Rectal smooth muscle tissue (tissue), 1 donor: Measurements from ENCODE around the gene FOXP1.

Experiments used
- H3K27ac ChIP-seq: one replicate; pipeline ENCODE4 v1.7.0; 2013; ENCODE audit warnings: low read depth, low read length, inconsistent platforms
- H3K27me3 ChIP-seq: one replicate; pipeline ENCODE4 v1.7.0; 2013; ENCODE audit warnings: low read length; ENCODE audit not compliant: control insufficient read depth, insufficient read depth
- H3K36me3 ChIP-seq: one replicate; pipeline ENCODE4 v1.7.0; 2013; ENCODE audit warnings: low read length; ENCODE audit not compliant: control insufficient read depth, insufficient read depth
- H3K4me1 ChIP-seq: one replicate; pipeline ENCODE4 v1.7.0; 2013; ENCODE audit warnings: low read length; ENCODE audit not compliant: control insufficient read depth, insufficient read depth
- H3K4me3 ChIP-seq: one replicate; pipeline ENCODE4 v1.7.0; 2013; ENCODE audit warnings: low read length
- H3K9ac ChIP-seq: one replicate; pipeline ENCODE4 v1.7.0; 2013; ENCODE audit warnings: low read length

Gene FOXP1

DNA sequence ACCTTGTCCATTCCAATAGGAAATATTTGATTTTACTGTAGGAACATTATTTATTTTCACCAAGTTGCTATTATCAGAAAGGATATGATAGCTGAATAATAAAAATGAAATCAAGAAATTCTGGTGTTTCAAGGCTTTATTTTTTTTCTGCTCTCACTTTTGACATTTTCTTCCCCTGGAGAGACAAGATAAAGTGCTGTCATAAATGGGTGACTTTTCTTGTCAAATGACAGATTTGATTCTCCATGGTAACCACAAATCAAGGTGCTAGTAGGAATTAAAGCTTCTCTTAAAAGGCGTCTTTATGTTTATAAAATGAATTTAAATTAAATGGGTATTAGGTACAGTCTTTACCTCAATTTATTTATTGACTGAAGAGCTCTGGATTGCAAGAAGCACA is 124.6 kb downstream of the FOXP1 start:
- H3K4me3 ChIP-seq, result no peak overlapping the region
- H3K27me3 ChIP-seq, result no peaks in the 10 kb centered on the region
- no peak overlapping the region for H3K27ac ChIP-seq
- peaks cover 9% of the 10 kb centered on the region for H3K4me1 ChIP-seq
- H3K9ac ChIP-seq, result no peak overlapping the region
- H3K36me3 ChIP-seq, result no peaks in the 10 kb centered on the region

DNA sequence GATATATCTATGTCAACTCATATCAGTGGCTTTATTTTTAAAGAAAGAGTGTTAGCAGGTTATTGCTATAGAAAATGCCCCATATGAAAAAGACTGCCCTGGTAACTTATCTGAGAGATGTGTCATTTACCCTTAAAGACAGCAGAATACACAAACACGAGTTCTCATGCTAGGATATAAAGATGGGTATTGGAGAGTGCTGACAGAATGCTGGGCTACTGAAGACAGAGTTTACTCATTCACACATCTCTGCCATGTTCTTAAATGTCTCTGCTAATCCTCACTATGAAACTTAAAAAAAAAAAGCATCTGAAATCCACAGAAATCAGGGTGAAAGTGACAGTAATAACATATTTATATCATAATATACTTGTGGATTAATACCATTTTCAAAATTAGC is 126.7 kb downstream of the FOXP1 start:
- peaks cover 9% of the 10 kb centered on the region for H3K4me1 ChIP-seq
- no peak overlapping the region for H3K4me3 ChIP-seq
- no peak overlapping the region for H3K27ac ChIP-seq
- no peak overlapping the region for H3K9ac ChIP-seq
- H3K27me3 ChIP-seq, result no peaks in the 10 kb centered on the region
- H3K36me3 ChIP-seq, result no peaks in the 10 kb centered on the region

DNA sequence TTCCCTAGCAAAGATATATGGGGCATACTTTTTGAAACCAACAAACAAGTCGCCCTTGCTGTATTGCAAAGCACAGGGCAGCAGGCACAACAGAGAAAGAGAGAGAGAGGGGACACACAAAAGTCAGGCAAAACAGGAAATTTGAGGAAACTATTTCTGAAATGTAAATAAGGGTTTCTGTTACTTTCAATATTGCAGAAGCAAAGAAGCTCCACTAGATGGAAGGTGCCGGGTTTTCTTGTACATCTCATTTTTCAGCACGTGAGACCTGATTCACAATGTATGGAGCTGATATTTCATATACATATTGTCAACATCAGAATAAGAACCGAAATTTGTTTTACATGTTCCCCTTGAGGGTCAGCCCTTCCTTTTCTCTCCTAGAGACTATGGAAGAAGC is 127.4 kb downstream of the FOXP1 start:
- H3K27ac ChIP-seq, result no peak overlapping the region

DNA sequence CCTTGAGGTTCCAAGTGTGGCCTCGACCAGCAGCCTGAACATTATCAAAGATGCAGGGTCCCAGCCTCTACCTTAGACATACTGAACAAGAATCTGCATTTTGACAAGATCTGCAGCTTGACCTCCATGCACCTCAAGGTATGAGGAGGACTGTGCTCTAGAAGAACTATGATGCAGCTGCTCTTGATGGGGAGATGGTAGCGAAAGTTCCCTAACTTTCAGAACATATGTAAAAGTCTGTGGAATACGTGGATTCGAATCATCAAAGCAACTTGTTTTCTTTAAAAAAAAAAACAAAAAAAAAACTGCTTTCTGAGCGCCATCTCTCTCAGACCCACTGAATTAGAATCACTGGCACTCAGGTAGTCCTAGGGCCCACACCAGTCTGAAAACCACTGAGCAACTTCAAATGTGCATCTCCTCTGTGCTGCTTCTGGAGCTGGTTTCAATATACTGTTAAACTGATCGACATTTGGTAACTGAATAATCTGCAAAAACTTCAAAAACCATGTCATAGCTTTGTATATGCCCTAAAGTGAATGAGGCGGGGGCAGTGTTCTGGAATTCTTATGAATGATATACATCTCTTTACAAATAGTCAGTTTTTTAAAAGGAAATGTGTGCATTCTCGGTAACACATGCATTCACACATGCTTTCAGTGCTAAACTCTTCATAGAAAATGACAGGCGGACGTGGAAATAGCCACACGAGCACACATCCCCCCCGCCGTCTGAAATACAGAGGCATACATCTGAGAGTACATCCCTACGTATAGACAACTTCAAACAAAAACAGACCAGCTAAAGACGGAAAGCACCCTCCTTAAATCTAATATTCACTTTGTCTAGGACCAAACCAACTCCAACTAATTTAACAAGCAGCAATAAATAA is 128.8 kb downstream of the FOXP1 start:
- Histone ChIP-seq H3K4me1 (peaks cover 9% of the 10 kb centered on the region), H3K27me3 (no peaks in the 10 kb centered on the region), H3K27ac (no peak overlapping the region), H3K9ac (no peak overlapping the region), H3K36me3 (no peaks in the 10 kb centered on the region), H3K4me3 (no peak overlapping the region)

More for the DNA sequence above, 127.4 kb downstream of the FOXP1 start:
- Histone ChIP-seq H3K4me3 (no peak overlapping the region), H3K36me3 (no peaks in the 10 kb centered on the region), H3K4me1 (peaks cover 9% of the 10 kb centered on the region), H3K27me3 (no peaks in the 10 kb centered on the region), H3K9ac (no peak overlapping the region)

DNA sequence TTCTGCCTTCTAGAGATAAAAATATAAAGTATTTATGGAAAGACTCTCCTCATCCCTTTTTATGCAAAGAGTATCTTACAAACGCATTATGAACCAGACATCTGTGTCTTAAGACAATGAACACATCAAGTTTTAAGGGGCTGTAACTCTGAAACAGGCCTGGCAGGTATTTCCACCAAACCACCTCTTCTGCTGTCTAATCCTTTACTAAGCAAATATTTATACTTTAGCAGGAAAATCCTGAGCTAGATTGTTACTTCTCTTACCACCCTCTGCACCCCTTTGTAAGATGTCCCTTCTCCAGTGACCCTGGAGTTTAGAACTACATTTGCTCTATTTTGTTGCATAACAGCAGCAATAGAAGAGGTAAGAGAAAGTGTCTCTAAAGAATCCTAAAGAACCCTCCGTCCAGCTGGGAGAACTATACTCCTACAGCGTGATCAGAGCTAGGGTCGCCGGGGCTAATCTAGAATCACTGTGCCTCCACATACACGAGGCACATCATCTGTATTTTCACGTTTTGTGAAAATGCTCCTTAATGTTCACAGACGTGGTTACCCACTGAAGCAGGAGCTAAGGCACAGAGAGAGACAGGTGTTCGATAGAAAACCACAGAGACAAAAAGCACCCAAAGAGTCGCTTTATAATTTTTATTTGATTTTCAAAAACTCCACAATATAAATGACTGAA is 129.6 kb downstream of the FOXP1 start:
- no peaks in the 10 kb centered on the region for H3K36me3 ChIP-seq
- H3K27ac ChIP-seq, result no peak overlapping the region
- no peak overlapping the region for H3K4me3 ChIP-seq
- H3K4me1 ChIP-seq, result peaks cover 9% of the 10 kb centered on the region
- no peak overlapping the region for H3K9ac ChIP-seq
- H3K27me3 ChIP-seq, result no peaks in the 10 kb centered on the region

DNA sequence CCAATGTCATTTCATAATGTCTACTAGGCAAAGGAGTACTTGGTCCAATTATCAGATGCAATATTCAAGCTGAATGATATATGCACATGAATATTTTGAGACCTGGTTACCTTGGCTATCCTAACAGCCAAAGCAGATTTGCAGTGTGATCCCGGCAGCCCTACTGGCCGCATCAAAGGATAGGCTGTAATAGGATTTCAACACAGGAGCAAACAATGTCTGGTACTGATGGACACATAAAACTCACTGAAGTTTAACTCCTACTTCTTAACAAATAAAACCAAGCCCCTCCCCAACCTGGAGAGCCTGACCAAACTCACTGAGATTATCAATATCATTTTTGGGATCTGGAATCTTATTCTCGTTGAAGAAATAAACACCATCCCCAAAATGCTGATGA is 130.2 kb downstream of the FOXP1 start:
- H3K4me1 ChIP-seq, result peaks cover 9% of the 10 kb centered on the region
- H3K27me3 ChIP-seq, result no peaks in the 10 kb centered on the region
- no peaks in the 10 kb centered on the region for H3K36me3 ChIP-seq
- no peak overlapping the region for H3K27ac ChIP-seq
- H3K9ac ChIP-seq, result no peak overlapping the region
- no peak overlapping the region for H3K4me3 ChIP-seq

DNA sequence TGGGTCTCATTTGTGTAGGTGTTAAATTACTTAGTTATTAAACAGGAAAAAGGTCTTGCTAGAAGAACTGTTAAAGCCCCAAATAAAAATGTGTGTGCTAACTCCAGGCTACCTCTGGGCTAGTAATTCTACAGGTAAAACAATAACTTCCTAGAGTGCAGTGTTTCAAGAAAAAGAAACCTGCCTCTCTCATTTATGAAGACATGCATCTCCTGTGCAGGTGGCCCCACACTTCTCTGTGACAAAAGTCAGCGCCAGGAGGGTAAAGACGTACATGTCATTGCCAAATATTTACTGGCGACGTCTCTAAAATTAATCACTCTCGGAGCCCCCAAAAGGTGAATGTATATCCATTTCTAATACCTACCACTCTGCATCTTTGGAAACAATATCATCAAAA is 131.7 kb downstream of the FOXP1 start:
- H3K36me3 ChIP-seq, result no peaks in the 10 kb centered on the region
- H3K27ac ChIP-seq, result no peak overlapping the region
- H3K4me1 ChIP-seq, result peaks cover 10% of the 10 kb centered on the region
- no peak overlapping the region for H3K4me3 ChIP-seq
- H3K9ac ChIP-seq, result no peak overlapping the region
- no peaks in the 10 kb centered on the region for H3K27me3 ChIP-seq

DNA sequence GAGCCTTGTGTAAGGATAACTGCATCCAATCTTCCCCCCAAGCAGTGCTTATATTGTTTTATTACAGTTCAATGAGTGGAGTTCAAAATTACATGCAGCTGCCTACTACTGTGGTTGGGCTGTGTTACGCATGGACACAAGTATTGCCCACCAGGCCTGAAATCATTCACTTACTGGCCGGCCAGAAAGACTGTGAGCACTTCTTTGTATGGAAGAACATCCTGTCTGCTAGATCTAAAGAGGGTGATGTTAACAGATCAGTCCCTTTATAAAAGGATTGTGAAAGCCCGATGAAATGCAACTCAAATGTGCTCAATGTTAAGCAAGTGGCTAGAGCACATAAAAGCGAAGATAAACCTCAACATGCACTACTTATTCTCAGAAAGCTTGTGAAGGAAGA is 132.5 kb downstream of the FOXP1 start:
- H3K27me3 ChIP-seq, result no peaks in the 10 kb centered on the region
- H3K4me3 ChIP-seq, result no peak overlapping the region
- H3K36me3 ChIP-seq, result no peaks in the 10 kb centered on the region
- no peak overlapping the region for H3K9ac ChIP-seq
- no peak overlapping the region for H3K27ac ChIP-seq
- H3K4me1 ChIP-seq, result peaks cover 5% of the 10 kb centered on the region

DNA sequence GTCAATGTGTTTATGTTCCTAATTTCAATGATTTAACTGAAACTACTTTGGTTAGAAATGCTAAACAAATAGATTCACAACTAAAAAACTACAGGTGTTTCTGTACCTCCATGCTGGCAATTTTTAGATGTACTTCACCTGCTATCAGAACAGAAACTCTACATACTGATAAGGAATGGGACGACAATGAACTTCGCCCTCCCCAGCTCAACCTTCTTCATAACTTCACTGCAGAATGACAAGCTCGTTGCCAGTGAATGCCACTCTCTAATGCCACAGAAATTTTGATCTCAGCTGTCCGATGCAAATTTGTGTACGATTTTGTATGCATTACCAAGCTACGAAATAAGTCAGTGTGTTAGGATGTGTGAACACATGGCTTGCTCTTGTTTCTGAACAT is 133.4 kb downstream of the FOXP1 start:
- H3K27me3 ChIP-seq, result no peaks in the 10 kb centered on the region
- no peaks in the 10 kb centered on the region for H3K36me3 ChIP-seq
- no peak overlapping the region for H3K4me3 ChIP-seq
- no peak overlapping the region for H3K27ac ChIP-seq
- H3K4me1 ChIP-seq, result peaks cover 3% of the 10 kb centered on the region
- no peak overlapping the region for H3K9ac ChIP-seq

DNA sequence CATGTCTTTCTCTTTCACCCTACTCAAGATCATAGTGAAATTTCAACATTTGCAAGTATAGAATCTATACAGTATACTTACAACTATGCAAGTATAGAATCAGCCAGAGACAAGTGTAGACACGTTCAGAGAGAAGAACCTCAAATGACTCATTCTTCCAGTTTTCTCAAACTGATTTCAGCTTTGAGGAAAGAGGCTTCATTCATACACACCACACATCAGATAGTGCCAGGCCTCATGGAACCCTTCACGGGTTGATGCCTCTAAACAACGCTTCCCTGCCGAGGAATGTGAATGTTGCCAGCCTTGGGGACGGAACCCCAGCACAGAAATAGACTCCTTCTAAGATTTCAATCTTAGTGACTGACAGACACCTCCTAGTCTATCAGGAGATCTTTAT is 135.7 kb downstream of the FOXP1 start:
- Histone ChIP-seq H3K36me3 (no peaks in the 10 kb centered on the region), H3K4me3 (no peak overlapping the region), H3K4me1 (peaks cover 3% of the 10 kb centered on the region), H3K9ac (no peak overlapping the region), H3K27me3 (no peaks in the 10 kb centered on the region), H3K27ac (no peak overlapping the region)

DNA sequence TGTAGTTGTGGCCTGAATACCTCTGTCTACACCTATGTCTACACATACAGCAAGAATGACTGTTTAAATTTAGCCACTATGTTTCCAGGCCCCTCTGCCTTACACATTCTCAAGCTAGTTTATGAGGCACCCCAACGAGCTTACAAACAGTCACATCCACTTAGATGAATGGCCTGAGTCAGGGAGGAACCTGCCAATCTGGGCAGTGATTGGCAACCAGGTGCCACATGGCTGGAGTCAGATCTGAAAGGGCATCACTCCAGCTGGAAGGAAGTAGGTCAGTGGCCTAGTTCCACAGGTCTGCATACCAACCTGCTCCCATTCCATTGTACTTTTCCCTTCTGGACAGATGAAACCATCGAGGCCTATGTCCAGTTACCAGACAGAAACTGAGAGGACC is 136.3 kb downstream of the FOXP1 start:
- H3K27me3 ChIP-seq, result no peaks in the 10 kb centered on the region
- no peak overlapping the region for H3K4me3 ChIP-seq
- peaks cover 3% of the 10 kb centered on the region for H3K4me1 ChIP-seq
- no peak overlapping the region for H3K27ac ChIP-seq
- no peak overlapping the region for H3K9ac ChIP-seq
- no peaks in the 10 kb centered on the region for H3K36me3 ChIP-seq

DNA sequence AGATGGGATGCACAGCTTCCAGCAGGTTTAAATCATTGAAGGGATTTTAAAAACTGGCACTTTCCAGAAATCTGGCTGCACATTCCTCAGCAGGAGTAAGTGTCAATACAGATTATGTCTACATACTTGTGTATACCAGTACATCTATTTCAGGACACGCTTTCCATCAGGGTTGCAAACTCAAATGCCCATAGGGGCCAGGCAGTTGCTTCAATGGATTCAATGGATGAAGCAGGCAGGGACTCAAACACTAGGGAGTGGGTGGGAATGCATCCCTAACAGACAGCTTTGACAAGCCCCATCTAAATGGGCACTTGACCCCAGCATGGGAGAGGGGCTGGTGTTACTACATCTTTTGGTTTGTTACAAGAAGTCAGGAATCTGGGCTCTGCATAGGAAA is 136.8 kb downstream of the FOXP1 start:
- peaks cover 3% of the 10 kb centered on the region for H3K4me1 ChIP-seq
- H3K4me3 ChIP-seq, result no peak overlapping the region
- no peaks in the 10 kb centered on the region for H3K36me3 ChIP-seq
- no peaks in the 10 kb centered on the region for H3K27me3 ChIP-seq
- H3K27ac ChIP-seq, result no peak overlapping the region
- H3K9ac ChIP-seq, result no peak overlapping the region

DNA sequence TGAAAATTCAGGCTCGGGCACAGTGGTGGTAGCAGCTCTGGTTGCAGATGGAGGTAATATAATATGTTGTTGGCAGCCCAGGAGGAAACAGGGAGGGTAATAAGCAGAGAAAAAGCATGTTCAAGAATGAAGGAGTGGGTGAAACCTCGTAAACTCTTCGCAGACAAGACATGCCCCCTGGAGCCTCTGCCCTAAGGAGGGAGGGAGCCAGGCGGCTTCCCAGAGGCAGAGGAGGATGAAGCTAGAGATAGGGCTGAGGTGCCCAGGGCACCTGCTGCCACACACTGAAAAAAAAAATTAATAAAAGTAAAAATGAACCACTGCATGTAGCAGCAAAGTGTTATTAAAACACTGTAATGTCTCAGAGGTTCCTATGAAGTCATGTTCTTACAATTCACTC is 137.3 kb downstream of the FOXP1 start:
- peaks cover 5% of the 10 kb centered on the region for H3K4me1 ChIP-seq
- no peak overlapping the region for H3K4me3 ChIP-seq
- no peak overlapping the region for H3K27ac ChIP-seq
- H3K9ac ChIP-seq, result no peak overlapping the region
- no peaks in the 10 kb centered on the region for H3K27me3 ChIP-seq
- H3K36me3 ChIP-seq, result no peaks in the 10 kb centered on the region
